ENCODE measurements around the gene BAIAP2. TPM values are rescaled to one million over a fixed set of nuclear protein-coding genes. Genes with fewer than 3 reads are reported as not detected.
A peak's percentile ranks its signal among the peaks of the same experiment; 100 is the strongest.

The BAIAP2 gene
- total and polyA plus RNA-seq, 7 donors = 6.5 to 52.3 (median 32.6) TPM

- Histone ChIP-seq H3K27ac (peak overlapping the region; percentile 76 to 92 (median 87)), H3K4me3 (peak overlapping the region in 3 of 4 donors; percentile 61 to 67 (median 63)), H3K27me3 (no peaks in the 10 kb centered on the region), H3K4me1 (peaks cover 0 to 83% (median 78%) of the 10 kb centered on the region in 4 donors), H3K36me3 (no peaks in the 10 kb centered on the region), H3K9me3 (no peaks in the 10 kb centered on the region)
- TF ChIP-seq POLR2AphosphoS5 (IDR thresholded peaks at IDR 0.05) (no peak), EP300 (IDR thresholded peaks at IDR 0.05) (no peak), POLR2A (IDR thresholded peaks at IDR 0.05) (no peak)
- TF ChIP-seq, protein P1, sequence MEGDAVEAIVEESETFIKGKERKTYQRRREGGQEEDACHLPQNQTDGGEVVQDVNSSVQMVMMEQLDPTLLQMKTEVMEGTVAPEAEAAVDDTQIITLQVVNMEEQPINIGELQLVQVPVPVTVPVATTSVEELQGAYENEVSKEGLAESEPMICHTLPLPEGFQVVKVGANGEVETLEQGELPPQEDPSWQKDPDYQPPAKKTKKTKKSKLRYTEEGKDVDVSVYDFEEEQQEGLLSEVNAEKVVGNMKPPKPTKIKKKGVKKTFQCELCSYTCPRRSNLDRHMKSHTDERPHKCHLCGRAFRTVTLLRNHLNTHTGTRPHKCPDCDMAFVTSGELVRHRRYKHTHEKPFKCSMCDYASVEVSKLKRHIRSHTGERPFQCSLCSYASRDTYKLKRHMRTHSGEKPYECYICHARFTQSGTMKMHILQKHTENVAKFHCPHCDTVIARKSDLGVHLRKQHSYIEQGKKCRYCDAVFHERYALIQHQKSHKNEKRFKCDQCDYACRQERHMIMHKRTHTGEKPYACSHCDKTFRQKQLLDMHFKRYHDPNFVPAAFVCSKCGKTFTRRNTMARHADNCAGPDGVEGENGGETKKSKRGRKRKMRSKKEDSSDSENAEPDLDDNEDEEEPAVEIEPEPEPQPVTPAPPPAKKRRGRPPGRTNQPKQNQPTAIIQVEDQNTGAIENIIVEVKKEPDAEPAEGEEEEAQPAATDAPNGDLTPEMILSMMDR (IDR thresholded peaks at IDR 0.05) = no peak
- intact Hi-C loops (cut with DNase I) = loop anchor here (5.0 to 10.0 kb wide), 2 partner anchors 46 to 187 kb away; partner anchors contain the start of genes CEP131 and CHMP6
- DNase-seq = no peak
- WGBS, 2 donors = 84 to 88% methylated on average over 30 of the region's 30 CpGs
Observed at GRCh38 chr17:81037798-81038733, 3.1 kb downstream of the BAIAP2 start.

DNA sequence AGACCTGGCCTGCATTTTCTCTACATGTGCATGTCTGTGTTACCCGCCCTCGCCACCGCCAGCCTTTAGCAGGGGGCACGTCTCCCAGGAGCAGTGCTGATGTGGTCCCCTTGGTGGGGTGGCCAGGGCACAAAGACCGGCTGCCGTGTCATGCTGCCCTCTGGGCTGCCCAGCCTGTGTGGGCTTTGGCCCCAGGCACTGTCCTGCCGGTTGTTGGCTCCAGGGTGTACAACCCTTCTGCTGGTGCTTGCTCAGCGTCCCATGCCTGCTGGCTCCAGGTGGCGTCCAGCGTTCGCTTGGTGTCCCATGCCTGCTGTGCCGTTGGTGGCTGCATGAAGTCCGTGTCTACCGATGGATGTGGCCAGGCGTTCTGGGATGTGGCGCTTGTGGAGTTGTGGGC, 4.1 kb downstream of the BAIAP2 start:
- TF ChIP-seq EP300 (IDR thresholded peaks at IDR 0.05) = no peak
- no peak for TF ChIP-seq POLR2AphosphoS5 (IDR thresholded peaks at IDR 0.05)
- no peak for TF ChIP-seq POLR2A (IDR thresholded peaks at IDR 0.05)
- TF ChIP-seq, protein P1 (IDR thresholded peaks at IDR 0.05) = no peak
- intact Hi-C loops (cut with DNase I) = loop anchor here (5.0 to 10.0 kb wide), 2 partner anchors 47 to 186 kb away; partner anchors contain the start of genes CEP131 and CHMP6
- Histone ChIP-seq H3K36me3 (no peaks in the 10 kb centered on the region), H3K27ac (peak overlapping the region; percentile 76 to 92 (median 87)), H3K9me3 (no peaks in the 10 kb centered on the region), H3K4me1 (peaks cover 0 to 83% (median 81%) of the 10 kb centered on the region in 4 donors), H3K4me3 (peak overlapping the region in 1 of 4 donors; percentile 67), H3K27me3 (no peaks in the 10 kb centered on the region)
- 90 to 91% methylated on average over 16 of the region's 16 CpGs for whole genome bisulfite sequencing, 2 donors
- DNase-seq = no peak

GRCh38 chr17:81039854-81040758, 5.2 kb downstream of the BAIAP2 start:
- no peak for TF ChIP-seq EP300 (IDR thresholded peaks at IDR 0.05)
- peak in 1 of 4 donors; percentile 12 for TF ChIP-seq POLR2AphosphoS5 (IDR thresholded peaks at IDR 0.05)
- Histone ChIP-seq H3K36me3 (no peaks in the 10 kb centered on the region), H3K4me1 (peaks cover 0 to 91% (median 88%) of the 10 kb centered on the region in 4 donors), H3K4me3 (peak overlapping the region in 2 of 4 donors; percentile 1 to 16), H3K9me3 (no peaks in the 10 kb centered on the region), H3K27ac (peak overlapping the region; percentile 3 to 92 (median 87)), H3K27me3 (no peaks in the 10 kb centered on the region)
- intact Hi-C loops (cut with DNase I) = loop anchor here (5.0 to 10.0 kb wide), 2 partner anchors 48 to 185 kb away; partner anchors contain the start of genes CEP131 and CHMP6
- no peak for DNase-seq
- WGBS, 2 donors = 71 to 78% methylated on average over 28 of the region's 28 CpGs

GRCh38 chr17:81040791-81041337, 5.9 kb downstream of the BAIAP2 start:
- 57 to 59% methylated on average over 6 of the region's 6 CpGs for WGBS, 2 donors
- TF ChIP-seq, protein P1 (IDR thresholded peaks at IDR 0.05) = peak in 3 of 4 experiments; percentile 10 to 31 (median 17)
- TF ChIP-seq EP300 (IDR thresholded peaks at IDR 0.05) = no peak
- Histone ChIP-seq H3K36me3 (no peaks in the 10 kb centered on the region), H3K9me3 (no peaks in the 10 kb centered on the region), H3K27ac (peak overlapping the region; percentile 3 to 92 (median 87)), H3K27me3 (no peaks in the 10 kb centered on the region), H3K4me1 (peaks cover 0 to 98% (median 94%) of the 10 kb centered on the region in 4 donors), H3K4me3 (peak overlapping the region in 1 of 4 donors; percentile 1)
- intact Hi-C loops (cut with DNase I) = no loop called here
- no peak for DNase-seq
